ENCODE data around the gene CRYZL1.

The CRYZL1 gene

GRCh38 chr21:33552093-33552998, 89.2 kb downstream of the CRYZL1 start:
- Mint-ChIP-seq H3K4me1 (peaks cover 46% of the 10 kb centered on the region), H3K36me3 (ENCODE audit: low read depth) (peaks cover 80% of the 10 kb centered on the region), H3K9me3 (no peaks in the 10 kb centered on the region), H3K4me3 (no peak overlapping the region), H3K27me3 (no peaks in the 10 kb centered on the region), H3K27ac (no peak overlapping the region)
- DNase-seq (no peak), ATAC-seq (peak; percentile 25)

DNA sequence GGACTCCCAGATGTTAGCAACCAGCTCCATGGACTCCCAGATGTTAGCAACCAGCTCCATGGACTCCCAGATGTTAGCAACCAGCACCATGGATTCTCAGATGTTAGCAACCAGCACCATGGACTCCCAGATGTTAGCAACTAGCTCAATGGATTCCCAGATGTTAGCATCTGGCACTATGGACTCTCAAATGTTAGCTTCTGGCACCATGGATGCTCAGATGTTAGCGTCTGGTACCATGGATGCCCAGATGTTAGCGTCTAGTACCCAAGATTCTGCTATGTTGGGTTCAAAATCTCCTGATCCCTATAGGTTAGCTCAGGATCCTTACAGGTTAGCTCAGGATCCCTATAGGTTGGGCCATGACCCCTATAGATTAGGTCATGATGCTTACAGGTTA, 89.9 kb downstream of the CRYZL1 start:
- no peak for DNase-seq
- no peaks in the 10 kb centered on the region for H3K9me3 Mint-ChIP-seq
- no peak overlapping the region for H3K27ac Mint-ChIP-seq

DNA sequence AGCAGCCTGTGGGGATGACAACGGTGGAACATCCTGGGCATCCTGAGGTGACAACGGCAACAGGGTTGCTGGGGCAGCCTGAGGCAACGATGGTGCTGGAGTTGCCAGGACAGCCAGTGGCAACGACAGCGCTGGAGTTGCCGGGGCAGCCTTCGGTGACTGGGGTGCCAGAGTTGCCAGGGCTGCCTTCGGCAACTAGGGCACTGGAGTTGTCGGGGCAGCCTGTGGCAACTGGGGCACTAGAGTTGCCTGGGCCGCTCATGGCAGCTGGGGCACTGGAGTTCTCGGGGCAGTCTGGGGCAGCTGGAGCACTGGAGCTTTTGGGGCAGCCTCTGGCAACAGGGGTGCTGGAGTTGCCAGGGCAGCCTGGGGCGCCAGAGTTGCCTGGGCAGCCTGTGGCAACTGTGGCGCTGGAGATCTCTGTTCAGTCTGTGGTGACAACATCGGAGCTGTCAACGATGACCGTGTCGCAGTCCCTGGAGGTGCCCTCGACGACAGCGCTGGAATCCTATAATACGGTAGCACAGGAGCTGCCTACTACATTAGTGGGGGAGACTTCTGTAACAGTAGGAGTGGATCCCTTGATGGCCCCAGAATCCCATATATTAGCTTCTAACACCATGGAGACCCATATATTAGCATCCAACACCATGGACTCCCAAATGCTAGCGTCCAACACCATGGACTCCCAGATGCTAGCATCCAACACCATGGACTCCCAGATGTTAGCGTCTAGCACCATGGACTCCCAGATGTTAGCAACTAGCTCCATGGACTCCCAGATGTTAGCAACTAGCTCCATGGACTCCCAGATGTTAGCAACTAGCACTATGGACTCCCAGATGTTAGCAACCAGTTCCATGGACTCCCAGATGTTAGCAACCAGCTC, 90.5 kb downstream of the CRYZL1 start:
- H3K4me1 Mint-ChIP-seq: peaks cover 43% of the 10 kb centered on the region
- no peak overlapping the region for H3K4me3 Mint-ChIP-seq
- no peak overlapping the region for H3K27ac Mint-ChIP-seq
- no peaks in the 10 kb centered on the region for H3K9me3 Mint-ChIP-seq
- H3K36me3 Mint-ChIP-seq (ENCODE audit: low read depth): peaks cover 75% of the 10 kb centered on the region
- no peaks in the 10 kb centered on the region for H3K27me3 Mint-ChIP-seq
- DNase-seq (no peak), ATAC-seq (no peak)

More for the DNA sequence above, 89.9 kb downstream of the CRYZL1 start:
- Mint-ChIP-seq H3K4me3 (no peak overlapping the region), H3K27me3 (no peaks in the 10 kb centered on the region), H3K36me3 (ENCODE audit: low read depth) (peaks cover 78% of the 10 kb centered on the region), H3K4me1 (peaks cover 47% of the 10 kb centered on the region)
- ATAC-seq: no peak

GRCh38 chr21:33549848-33550771, 91.4 kb downstream of the CRYZL1 start:
- ATAC-seq (no peak), DNase-seq (no peak)
- no peak overlapping the region for H3K27ac Mint-ChIP-seq
- no peaks in the 10 kb centered on the region for H3K27me3 Mint-ChIP-seq
- no peaks in the 10 kb centered on the region for H3K9me3 Mint-ChIP-seq
- peaks cover 43% of the 10 kb centered on the region for H3K4me1 Mint-ChIP-seq
- peaks cover 70% of the 10 kb centered on the region for H3K36me3 Mint-ChIP-seq (ENCODE audit: low read depth)
- H3K4me3 Mint-ChIP-seq: no peak overlapping the region

DNA sequence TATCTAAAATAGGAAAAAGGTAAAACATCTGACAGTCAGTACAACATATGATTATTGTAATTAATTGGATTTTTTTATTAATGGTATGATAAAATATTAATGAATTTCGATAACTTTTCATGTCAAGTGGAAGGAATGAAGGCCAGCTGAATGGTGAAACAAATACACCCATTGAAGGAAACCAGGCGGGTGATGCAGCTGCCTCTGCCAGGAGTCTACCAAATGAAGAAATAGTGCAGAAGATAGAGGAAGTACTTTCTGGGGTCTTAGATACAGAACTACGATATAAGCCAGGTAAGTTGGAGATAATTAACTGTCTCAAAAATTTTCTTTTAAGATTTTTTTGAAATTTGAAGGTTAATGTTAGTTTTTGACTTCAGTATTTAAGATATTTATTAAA, 95.5 kb downstream of the CRYZL1 start:
- no peak for ATAC-seq
- peak overlapping the region; percentile 56 for H3K27ac Mint-ChIP-seq
- H3K9me3 Mint-ChIP-seq: no peaks in the 10 kb centered on the region
- peaks cover 39% of the 10 kb centered on the region for H3K4me1 Mint-ChIP-seq
- no peaks in the 10 kb centered on the region for H3K27me3 Mint-ChIP-seq
- no peak for DNase-seq
- H3K36me3 Mint-ChIP-seq (ENCODE audit: low read depth): peaks cover 61% of the 10 kb centered on the region
- peak overlapping the region; percentile 92 for H3K4me3 Mint-ChIP-seq

DNA sequence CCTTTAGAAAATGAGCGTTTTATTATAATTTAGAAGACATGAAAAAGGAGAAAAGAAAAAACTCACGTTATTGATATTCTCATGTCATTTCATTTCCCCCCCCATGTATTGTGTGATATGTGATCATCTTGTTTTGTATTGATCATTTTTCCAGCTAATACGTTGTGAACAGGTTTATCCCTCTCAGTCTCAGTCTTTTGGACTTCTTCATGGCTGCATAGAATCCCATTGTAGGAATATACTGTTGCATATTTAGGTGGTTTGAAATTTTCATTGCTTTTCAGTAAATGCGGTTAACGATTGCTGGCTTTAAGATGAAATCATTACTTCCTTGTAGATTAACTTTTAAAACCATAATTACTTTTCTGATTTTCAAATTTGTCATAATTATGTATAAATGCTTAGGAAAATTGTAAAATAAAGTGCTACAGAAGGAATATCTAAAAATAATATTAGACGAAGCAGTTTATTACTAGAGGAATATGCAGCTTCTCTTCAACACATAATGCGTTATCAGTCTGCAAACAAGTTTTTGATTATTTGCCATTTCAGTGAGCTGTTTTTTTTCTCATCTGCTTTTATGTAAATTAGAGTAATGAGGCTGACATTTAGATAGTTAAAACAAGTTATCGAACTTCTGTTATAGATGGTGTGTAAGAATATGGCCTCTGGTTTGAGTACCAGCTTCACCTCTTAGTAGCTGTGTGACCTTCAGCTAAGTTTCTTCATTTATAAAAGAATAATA, 96.9 kb downstream of the CRYZL1 start:
- Mint-ChIP-seq H3K27me3 (no peaks in the 10 kb centered on the region), H3K4me3 (peak overlapping the region; percentile 92), H3K4me1 (peaks cover 51% of the 10 kb centered on the region), H3K9me3 (no peaks in the 10 kb centered on the region), H3K36me3 (ENCODE audit: low read depth) (peaks cover 64% of the 10 kb centered on the region), H3K27ac (peak overlapping the region; percentile 98)
- DNase-seq (no peak), ATAC-seq (no peak)

GRCh38 chr21:33543505-33544129, 97.9 kb downstream of the CRYZL1 start:
- peak; percentile 84 for DNase-seq

GRCh38 chr21:33542640-33543504, 98.7 kb downstream of the CRYZL1 start, which contains the start of gene SON:
TSS of gene SON (plus strand) at chr21:33543038. CDS start at chr21:33543093, 55 bp downstream.
- ATAC-seq (peak; percentile 99), DNase-seq (peak; percentile 96)
- Mint-ChIP-seq H3K27me3 (no peaks in the 10 kb centered on the region), H3K4me1 (peaks cover 53% of the 10 kb centered on the region), H3K36me3 (ENCODE audit: low read depth) (peaks cover 66% of the 10 kb centered on the region), H3K4me3 (peak within 1 kb of the TSS; percentile 92), H3K27ac (peak within 1 kb of the TSS; percentile 98), H3K9me3 (no peaks in the 10 kb centered on the region)

More at GRCh38 chr21:33543505-33544129, 97.9 kb downstream of the CRYZL1 start:
- Mint-ChIP-seq H3K4me1 (peaks cover 53% of the 10 kb centered on the region), H3K27ac (peak overlapping the region; percentile 98), H3K4me3 (peak overlapping the region; percentile 92), H3K9me3 (no peaks in the 10 kb centered on the region), H3K27me3 (no peaks in the 10 kb centered on the region), H3K36me3 (ENCODE audit: low read depth) (peaks cover 62% of the 10 kb centered on the region)
- peak; percentile 12 for ATAC-seq

- Mint-ChIP-seq H3K36me3 (ENCODE audit: low read depth) (peaks cover 68% of the 10 kb centered on the region), H3K4me1 (peaks cover 56% of the 10 kb centered on the region), H3K27me3 (no peaks in the 10 kb centered on the region), H3K4me3 (peak within 1 kb of the TSS; percentile 92), H3K9me3 (no peaks in the 10 kb centered on the region), H3K27ac (peak within 1 kb of the TSS; percentile 98)
- peak; percentile 73 for ATAC-seq
- DNase-seq: peak; percentile 89
Measured at GRCh38 chr21:33541756-33542639, 99.5 kb downstream of the CRYZL1 start, which contains the start of gene GART. TSS of gene GART (minus strand) at chr21:33542117. CDS start at chr21:33539315, 2,802 bp downstream.

DNA sequence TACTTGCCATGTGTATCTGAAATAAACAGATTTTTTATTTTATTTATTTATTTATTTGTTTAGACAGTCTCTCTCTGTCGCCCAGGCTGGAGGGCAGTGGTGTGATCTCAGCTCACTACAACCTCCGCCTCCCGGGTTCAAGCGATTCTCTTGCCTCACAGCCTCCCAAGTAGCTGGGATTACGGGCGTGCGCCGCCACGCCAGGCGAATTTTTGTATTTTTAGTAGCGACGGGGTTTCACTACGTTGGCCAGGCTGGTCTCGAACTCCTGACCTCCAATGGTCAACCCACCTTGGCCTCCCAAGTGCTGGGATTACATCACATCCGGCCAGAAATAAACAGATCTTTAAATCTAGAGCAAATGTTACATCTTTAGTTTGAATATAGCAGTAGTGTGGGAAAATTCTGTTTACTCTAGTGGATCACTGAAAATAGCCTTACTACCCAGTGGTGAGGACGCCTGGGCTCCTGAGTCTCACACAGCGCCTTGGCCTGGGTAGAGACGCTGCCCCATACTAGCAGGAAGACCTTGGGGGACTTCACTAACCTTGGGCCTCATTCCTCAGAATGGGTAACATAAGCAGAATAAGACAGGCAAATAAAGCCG, 100.3 kb downstream of the CRYZL1 start:
- Mint-ChIP-seq H3K9me3 (no peaks in the 10 kb centered on the region), H3K36me3 (ENCODE audit: low read depth) (peaks cover 73% of the 10 kb centered on the region), H3K4me3 (peak overlapping the region; percentile 92), H3K27me3 (no peaks in the 10 kb centered on the region), H3K4me1 (peaks cover 53% of the 10 kb centered on the region), H3K27ac (peak overlapping the region; percentile 98)
- ATAC-seq (no peak), DNase-seq (peak; percentile 30)

DNA sequence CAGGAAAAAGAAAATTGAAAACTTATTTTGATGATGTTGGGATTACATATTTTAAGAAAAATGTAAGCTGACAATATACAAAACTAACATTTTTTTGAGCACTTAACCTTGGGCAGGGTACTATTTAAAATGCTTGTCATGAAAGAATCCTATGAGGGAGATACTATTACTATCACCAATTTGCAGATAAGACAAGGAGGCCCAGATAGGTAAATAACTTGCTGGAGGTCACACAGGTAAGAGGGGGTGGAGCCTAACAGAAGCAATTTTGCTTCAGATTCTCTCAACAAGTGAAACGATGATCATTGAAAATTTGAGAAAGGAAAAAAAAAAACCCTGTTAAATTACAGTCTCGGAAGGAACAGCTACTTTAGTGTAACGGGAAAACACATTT, 100.8 kb downstream of the CRYZL1 start:
- peaks cover 48% of the 10 kb centered on the region for H3K4me1 Mint-ChIP-seq

More for the DNA sequence above, 100.8 kb downstream of the CRYZL1 start:
- DNase-seq: no peak
- peak overlapping the region; percentile 98 for H3K27ac Mint-ChIP-seq
- peaks cover 68% of the 10 kb centered on the region for H3K36me3 Mint-ChIP-seq (ENCODE audit: low read depth)
- no peaks in the 10 kb centered on the region for H3K27me3 Mint-ChIP-seq
- H3K4me3 Mint-ChIP-seq: peak overlapping the region; percentile 92
- ATAC-seq: no peak
- H3K9me3 Mint-ChIP-seq: no peaks in the 10 kb centered on the region
